HG02763 (cell line): ENCODE measurements around the gene BRICD5.

Experiments
- ATAC-seq: cut with Tn5 transposase; IDR thresholded peaks from one replicate; pipeline ENCODE4 v1.9.1; 2021; ENCODE audit warnings: mild to moderate bottlenecking, moderate library complexity; ENCODE audit not compliant: unreplicated experiment

The BRICD5 gene

GRCh38 chr16:2199621-2200139 is 11.0 kb downstream of the BRICD5 start:
- ATAC-seq: no peak

- ATAC-seq: no peak
Observed at GRCh38 chr16:2199095-2199494, 11.6 kb downstream of the BRICD5 start.

- ATAC-seq: no peak
Observed at GRCh38 chr16:2198283-2198682, 12.4 kb downstream of the BRICD5 start.

GRCh38 chr16:2197765-2198164 is 12.9 kb downstream of the BRICD5 start:
- ATAC-seq: no peak

GRCh38 chr16:2196981-2197511 is 13.6 kb downstream of the BRICD5 start:
- no peak for ATAC-seq

- no peak for ATAC-seq
Observed at GRCh38 chr16:2196162-2196980, 14.3 kb downstream of the BRICD5 start, which contains the start of gene CASKIN1. CASKIN1 (minus strand) TSS chr16:2196605; CDS start chr16:2196432, 173 bp downstream.

GRCh38 chr16:2195322-2196161 is 15.1 kb downstream of the BRICD5 start:
- no peak for ATAC-seq

GRCh38 chr16:2194852-2195321 is 15.8 kb downstream of the BRICD5 start:
- ATAC-seq: no peak

- ATAC-seq: no peak
Observed at GRCh38 chr16:2194166-2194834, 16.4 kb downstream of the BRICD5 start.

- ATAC-seq: no peak
Observed at GRCh38 chr16:2191446-2191706, 19.3 kb downstream of the BRICD5 start.

GRCh38 chr16:2190659-2191445 is 19.8 kb downstream of the BRICD5 start:
- ATAC-seq: no peak

GRCh38 chr16:2190002-2190658 is 20.5 kb downstream of the BRICD5 start:
- ATAC-seq: no peak

- no peak for ATAC-seq
Observed at GRCh38 chr16:2189252-2189893, 21.3 kb downstream of the BRICD5 start.

- ATAC-seq: no peak
Observed at GRCh38 chr16:2188395-2188794, 22.3 kb downstream of the BRICD5 start.

- ATAC-seq: no peak
Observed at GRCh38 chr16:2187212-2187611, 23.5 kb downstream of the BRICD5 start.

GRCh38 chr16:2186505-2186904 is 24.2 kb downstream of the BRICD5 start:
- ATAC-seq: no peak

- no peak for ATAC-seq
Observed at GRCh38 chr16:2186064-2186463, 24.6 kb downstream of the BRICD5 start.

GRCh38 chr16:2184962-2185361 is 25.7 kb downstream of the BRICD5 start:
- ATAC-seq: no peak

- no peak for ATAC-seq
Observed at GRCh38 chr16:2184346-2184745, 26.3 kb downstream of the BRICD5 start.
